WTC11 (cell line): ENCODE results near the gene ADCY3. TPM values are rescaled to one million over a fixed set of nuclear protein-coding genes. Genes with fewer than 3 reads are reported as not detected.

Experiments used
- ATAC-seq: fragments of 200-7000 bp; cut with Tn5 transposase; 2 replicates; pipeline ENCODE4 v1.10.0; 2021; ENCODE audit warnings: mild to moderate bottlenecking, moderate library complexity
- CTCF ChIA-PET: fragments of 300-600 bp; sonication (Branson Sonifier 250); formaldehyde crosslinking; loops from one replicate; lab custom pipeline; 2021; ENCODE audit warnings: antibody characterized with exemption; lab: Charles Lee
- POLR2A ChIA-PET: fragments of 350-600 bp; sonication (Branson Sonifier 250); formaldehyde crosslinking; loops from one replicate; lab custom pipeline; 2021; ENCODE audit warnings: antibody characterized with exemption; lab: Charles Lee
- DNase-seq: peaks from one replicate; pipeline ENCODE4 v3.0.0; 2021; ENCODE audit warnings: low spot score
- H3K27ac Mint-ChIP-seq: 2 replicates; pipeline ENCODE4 v1.8.0; 2021; ENCODE audit warnings: mixed read lengths
- H3K27me3 Mint-ChIP-seq: 2 replicates; pipeline ENCODE4 v1.8.0; 2021; ENCODE audit warnings: low read depth, mild to moderate bottlenecking, moderate library complexity, mixed read lengths
- H3K36me3 Mint-ChIP-seq: 2 replicates; pipeline ENCODE4 v1.8.0; 2021; ENCODE audit warnings: mixed read lengths
- H3K4me1 Mint-ChIP-seq: 2 replicates; pipeline ENCODE4 v1.8.0; 2022; ENCODE audit warnings: mixed read lengths
- H3K4me3 Mint-ChIP-seq: 2 replicates; pipeline ENCODE4 v1.8.0; 2021; ENCODE audit warnings: mild to moderate bottlenecking, moderate library complexity, mixed read lengths
- H3K9me3 Mint-ChIP-seq: 2 replicates; pipeline ENCODE4 v1.8.0; 2021; ENCODE audit warnings: mixed read lengths
- ATF3 ChIP-seq: sonication (generic); formaldehyde crosslinking; conservative IDR thresholded peaks from 2 replicates; pipeline ENCODE4 v1.8.1; 2022; ENCODE audit warnings: mild to moderate bottlenecking, missing genetic modification reagents
- E2F4 ChIP-seq: sonication (generic); formaldehyde crosslinking; IDR thresholded peaks from 2 replicates; pipeline ENCODE4 v1.8.1; 2022; ENCODE audit warnings: low read depth, mild to moderate bottlenecking, moderate library complexity, missing genetic modification reagents, borderline replicate concordance
- ELF4 ChIP-seq: sonication (generic); formaldehyde crosslinking; IDR thresholded peaks from 2 replicates; pipeline ENCODE4 v1.8.1; 2022; ENCODE audit warnings: low read depth, mild to moderate bottlenecking, moderate library complexity, missing genetic modification reagents
- ERG ChIP-seq: fragments of 250-450 bp; sonication (Bioruptor Pico); IDR thresholded peaks from 2 replicates; pipeline ENCODE4 v1.8.0; 2021; ENCODE audit warnings: mild to moderate bottlenecking
- GABPB1 ChIP-seq: sonication (generic); formaldehyde crosslinking; IDR thresholded peaks from 2 replicates; pipeline ENCODE4 v1.8.1; 2023; ENCODE audit warnings: mild to moderate bottlenecking, missing genetic modification reagents
- IRF2 ChIP-seq: sonication (generic); formaldehyde crosslinking; IDR thresholded peaks from 2 replicates; pipeline ENCODE4 v1.8.0; 2022; ENCODE audit warnings: low read depth, missing genetic modification reagents, borderline replicate concordance
- MXD4 ChIP-seq: fragments of 250-450 bp; sonication (Bioruptor Pico); IDR thresholded peaks from 2 replicates; pipeline ENCODE4 v1.8.0; 2021; ENCODE audit warnings: mild to moderate bottlenecking, moderate library complexity, borderline replicate concordance
- NFE2L1 ChIP-seq: sonication (generic); formaldehyde crosslinking; IDR thresholded peaks from 2 replicates; pipeline ENCODE4 v1.8.1; 2023; ENCODE audit warnings: missing genetic modification reagents
- SMAD4 ChIP-seq: sonication (generic); formaldehyde crosslinking; IDR thresholded peaks from 2 replicates; pipeline ENCODE4 v1.8.0; 2022; ENCODE audit warnings: mild to moderate bottlenecking, missing genetic modification reagents
- TP53 ChIP-seq: sonication (generic); formaldehyde crosslinking; IDR thresholded peaks from 2 replicates; pipeline ENCODE4 v1.8.1; 2023; ENCODE audit warnings: mild to moderate bottlenecking, missing genetic modification reagents
- ZNF416 ChIP-seq: fragments of 250-450 bp; sonication (Bioruptor Pico); IDR thresholded peaks from 2 replicates; pipeline ENCODE4 v1.9.0; 2021; ENCODE audit warnings: mild to moderate bottlenecking, inconsistent platforms
- total RNA-seq: library from RNA; stranded (reverse); gene quantifications from 3 replicates; pipeline ENCODE4 v1.2.3, GENCODE V29; 2021
- TF ChIP-seq, protein P1 (sequence below): sonication (generic); formaldehyde crosslinking; IDR thresholded peaks from 2 replicates; pipeline ENCODE4 v1.8.1; 2022; ENCODE audit warnings: mild to moderate bottlenecking, missing genetic modification reagents, moderate library complexity, borderline replicate concordance
- TF ChIP-seq, protein P2 (sequence below): sonication (generic); formaldehyde crosslinking; IDR thresholded peaks from 2 replicates; pipeline ENCODE4 v1.8.0; 2023; ENCODE audit warnings: missing genetic modification reagents
- TF ChIP-seq, protein P3 (sequence below): fragments of 250-450 bp; sonication (Bioruptor Pico); IDR thresholded peaks from 2 replicates; pipeline ENCODE4 v1.9.0; 2021; ENCODE audit warnings: mild to moderate bottlenecking, borderline replicate concordance
- TF ChIP-seq, protein P4 (sequence below): sonication (generic); formaldehyde crosslinking; IDR thresholded peaks from 2 replicates; pipeline ENCODE4 v1.8.0; 2023; ENCODE audit warnings: missing genetic modification reagents, mild to moderate bottlenecking, borderline replicate concordance
- TF ChIP-seq, protein P5 (sequence below): sonication (generic); formaldehyde crosslinking; IDR thresholded peaks from 2 replicates; pipeline ENCODE4 v1.8.0; 2023; ENCODE audit warnings: mild to moderate bottlenecking, missing genetic modification reagents

The ADCY3 gene
- total RNA-seq, 1 experiment from 2014 or later: 37.1 TPM

DNA sequence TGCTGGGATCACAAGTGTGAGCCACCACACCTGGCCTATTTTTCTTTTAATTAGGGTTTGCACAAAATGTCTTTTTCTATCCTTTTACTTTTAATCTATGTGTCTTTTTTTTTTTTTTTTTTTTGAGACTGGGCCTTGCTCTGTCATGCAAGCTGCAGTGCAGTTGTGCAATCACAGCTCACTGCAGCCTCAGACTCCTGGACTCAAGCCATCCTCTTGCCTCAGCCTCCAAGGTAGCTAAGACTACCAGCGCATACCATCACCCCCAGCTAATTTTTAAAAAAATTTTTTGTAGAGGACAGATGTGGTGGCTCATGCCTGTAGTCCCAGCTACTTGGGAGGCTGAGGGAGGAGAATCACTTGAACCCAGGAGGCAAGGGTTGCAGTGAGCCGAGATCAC lies 27.1 kb downstream of the ADCY3 start (continued):
- TF ChIP-seq ATF3 (CRISPR knock-in tag): no peak
- TF ChIP-seq E2F4: no peak
- TF ChIP-seq, protein P1, sequence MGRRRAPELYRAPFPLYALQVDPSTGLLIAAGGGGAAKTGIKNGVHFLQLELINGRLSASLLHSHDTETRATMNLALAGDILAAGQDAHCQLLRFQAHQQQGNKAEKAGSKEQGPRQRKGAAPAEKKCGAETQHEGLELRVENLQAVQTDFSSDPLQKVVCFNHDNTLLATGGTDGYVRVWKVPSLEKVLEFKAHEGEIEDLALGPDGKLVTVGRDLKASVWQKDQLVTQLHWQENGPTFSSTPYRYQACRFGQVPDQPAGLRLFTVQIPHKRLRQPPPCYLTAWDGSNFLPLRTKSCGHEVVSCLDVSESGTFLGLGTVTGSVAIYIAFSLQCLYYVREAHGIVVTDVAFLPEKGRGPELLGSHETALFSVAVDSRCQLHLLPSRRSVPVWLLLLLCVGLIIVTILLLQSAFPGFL (CRISPR knock-in tag): no peak
- TF ChIP-seq ERG (CRISPR knock-in tag): no peak
- TF ChIP-seq, protein P2, sequence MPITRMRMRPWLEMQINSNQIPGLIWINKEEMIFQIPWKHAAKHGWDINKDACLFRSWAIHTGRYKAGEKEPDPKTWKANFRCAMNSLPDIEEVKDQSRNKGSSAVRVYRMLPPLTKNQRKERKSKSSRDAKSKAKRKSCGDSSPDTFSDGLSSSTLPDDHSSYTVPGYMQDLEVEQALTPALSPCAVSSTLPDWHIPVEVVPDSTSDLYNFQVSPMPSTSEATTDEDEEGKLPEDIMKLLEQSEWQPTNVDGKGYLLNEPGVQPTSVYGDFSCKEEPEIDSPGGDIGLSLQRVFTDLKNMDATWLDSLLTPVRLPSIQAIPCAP (CRISPR knock-in tag): no peak
- TF ChIP-seq, protein P3, sequence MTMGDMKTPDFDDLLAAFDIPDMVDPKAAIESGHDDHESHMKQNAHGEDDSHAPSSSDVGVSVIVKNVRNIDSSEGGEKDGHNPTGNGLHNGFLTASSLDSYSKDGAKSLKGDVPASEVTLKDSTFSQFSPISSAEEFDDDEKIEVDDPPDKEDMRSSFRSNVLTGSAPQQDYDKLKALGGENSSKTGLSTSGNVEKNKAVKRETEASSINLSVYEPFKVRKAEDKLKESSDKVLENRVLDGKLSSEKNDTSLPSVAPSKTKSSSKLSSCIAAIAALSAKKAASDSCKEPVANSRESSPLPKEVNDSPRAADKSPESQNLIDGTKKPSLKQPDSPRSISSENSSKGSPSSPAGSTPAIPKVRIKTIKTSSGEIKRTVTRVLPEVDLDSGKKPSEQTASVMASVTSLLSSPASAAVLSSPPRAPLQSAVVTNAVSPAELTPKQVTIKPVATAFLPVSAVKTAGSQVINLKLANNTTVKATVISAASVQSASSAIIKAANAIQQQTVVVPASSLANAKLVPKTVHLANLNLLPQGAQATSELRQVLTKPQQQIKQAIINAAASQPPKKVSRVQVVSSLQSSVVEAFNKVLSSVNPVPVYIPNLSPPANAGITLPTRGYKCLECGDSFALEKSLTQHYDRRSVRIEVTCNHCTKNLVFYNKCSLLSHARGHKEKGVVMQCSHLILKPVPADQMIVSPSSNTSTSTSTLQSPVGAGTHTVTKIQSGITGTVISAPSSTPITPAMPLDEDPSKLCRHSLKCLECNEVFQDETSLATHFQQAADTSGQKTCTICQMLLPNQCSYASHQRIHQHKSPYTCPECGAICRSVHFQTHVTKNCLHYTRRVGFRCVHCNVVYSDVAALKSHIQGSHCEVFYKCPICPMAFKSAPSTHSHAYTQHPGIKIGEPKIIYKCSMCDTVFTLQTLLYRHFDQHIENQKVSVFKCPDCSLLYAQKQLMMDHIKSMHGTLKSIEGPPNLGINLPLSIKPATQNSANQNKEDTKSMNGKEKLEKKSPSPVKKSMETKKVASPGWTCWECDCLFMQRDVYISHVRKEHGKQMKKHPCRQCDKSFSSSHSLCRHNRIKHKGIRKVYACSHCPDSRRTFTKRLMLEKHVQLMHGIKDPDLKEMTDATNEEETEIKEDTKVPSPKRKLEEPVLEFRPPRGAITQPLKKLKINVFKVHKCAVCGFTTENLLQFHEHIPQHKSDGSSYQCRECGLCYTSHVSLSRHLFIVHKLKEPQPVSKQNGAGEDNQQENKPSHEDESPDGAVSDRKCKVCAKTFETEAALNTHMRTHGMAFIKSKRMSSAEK: no peak
- TF ChIP-seq, all 79 proteins: peak for 0

DNA sequence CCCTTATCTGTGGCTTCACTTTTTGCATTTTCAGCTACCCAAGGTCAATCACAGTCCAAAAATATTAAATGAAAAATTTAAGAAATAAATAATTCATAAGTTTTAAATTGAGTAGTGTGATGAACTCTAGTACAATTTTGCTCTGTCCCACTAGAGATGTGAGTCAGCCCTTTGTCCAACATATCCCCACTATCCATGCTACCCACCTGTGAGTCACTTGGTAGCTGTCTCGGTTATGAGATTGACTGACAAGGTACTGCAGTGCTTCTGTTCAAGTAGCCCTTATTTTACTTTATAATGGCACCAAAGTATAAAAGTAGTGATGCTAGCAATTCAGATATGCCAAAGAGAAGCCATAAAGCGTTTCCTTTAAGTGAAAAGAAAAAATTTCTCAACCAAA lies 28.8 kb downstream of the ADCY3 start:
- Mint-ChIP-seq H3K4me1 (peaks cover 8% of the 10 kb centered on the region), H3K9me3 (peaks cover 37% of the 10 kb centered on the region), H3K27ac (no peak overlapping the region), H3K36me3 (peaks cover 29% of the 10 kb centered on the region), H3K4me3 (no peak overlapping the region), H3K27me3 (peaks cover 2% of the 10 kb centered on the region; the same call in 1 of the 2 replicates)
- ATAC-seq (no peak), DNase-seq (no peak)
- POLR2A ChIA-PET: no interaction called here
- CTCF ChIA-PET: no interaction called here
- no peak for TF ChIP-seq GABPB1
- no peak for TF ChIP-seq IRF2 (CRISPR knock-in tag)
- TF ChIP-seq, protein P4, sequence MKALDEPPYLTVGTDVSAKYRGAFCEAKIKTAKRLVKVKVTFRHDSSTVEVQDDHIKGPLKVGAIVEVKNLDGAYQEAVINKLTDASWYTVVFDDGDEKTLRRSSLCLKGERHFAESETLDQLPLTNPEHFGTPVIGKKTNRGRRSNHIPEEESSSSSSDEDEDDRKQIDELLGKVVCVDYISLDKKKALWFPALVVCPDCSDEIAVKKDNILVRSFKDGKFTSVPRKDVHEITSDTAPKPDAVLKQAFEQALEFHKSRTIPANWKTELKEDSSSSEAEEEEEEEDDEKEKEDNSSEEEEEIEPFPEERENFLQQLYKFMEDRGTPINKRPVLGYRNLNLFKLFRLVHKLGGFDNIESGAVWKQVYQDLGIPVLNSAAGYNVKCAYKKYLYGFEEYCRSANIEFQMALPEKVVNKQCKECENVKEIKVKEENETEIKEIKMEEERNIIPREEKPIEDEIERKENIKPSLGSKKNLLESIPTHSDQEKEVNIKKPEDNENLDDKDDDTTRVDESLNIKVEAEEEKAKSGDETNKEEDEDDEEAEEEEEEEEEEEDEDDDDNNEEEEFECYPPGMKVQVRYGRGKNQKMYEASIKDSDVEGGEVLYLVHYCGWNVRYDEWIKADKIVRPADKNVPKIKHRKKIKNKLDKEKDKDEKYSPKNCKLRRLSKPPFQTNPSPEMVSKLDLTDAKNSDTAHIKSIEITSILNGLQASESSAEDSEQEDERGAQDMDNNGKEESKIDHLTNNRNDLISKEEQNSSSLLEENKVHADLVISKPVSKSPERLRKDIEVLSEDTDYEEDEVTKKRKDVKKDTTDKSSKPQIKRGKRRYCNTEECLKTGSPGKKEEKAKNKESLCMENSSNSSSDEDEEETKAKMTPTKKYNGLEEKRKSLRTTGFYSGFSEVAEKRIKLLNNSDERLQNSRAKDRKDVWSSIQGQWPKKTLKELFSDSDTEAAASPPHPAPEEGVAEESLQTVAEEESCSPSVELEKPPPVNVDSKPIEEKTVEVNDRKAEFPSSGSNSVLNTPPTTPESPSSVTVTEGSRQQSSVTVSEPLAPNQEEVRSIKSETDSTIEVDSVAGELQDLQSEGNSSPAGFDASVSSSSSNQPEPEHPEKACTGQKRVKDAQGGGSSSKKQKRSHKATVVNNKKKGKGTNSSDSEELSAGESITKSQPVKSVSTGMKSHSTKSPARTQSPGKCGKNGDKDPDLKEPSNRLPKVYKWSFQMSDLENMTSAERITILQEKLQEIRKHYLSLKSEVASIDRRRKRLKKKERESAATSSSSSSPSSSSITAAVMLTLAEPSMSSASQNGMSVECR (CRISPR knock-in tag): no peak
- no peak for TF ChIP-seq NFE2L1 (CRISPR knock-in tag)
- no peak for TF ChIP-seq ELF4 (CRISPR knock-in tag)
- TF ChIP-seq SMAD4 (CRISPR knock-in tag): no peak
- TF ChIP-seq MXD4 (CRISPR knock-in tag): no peak
- TF ChIP-seq, protein P5, sequence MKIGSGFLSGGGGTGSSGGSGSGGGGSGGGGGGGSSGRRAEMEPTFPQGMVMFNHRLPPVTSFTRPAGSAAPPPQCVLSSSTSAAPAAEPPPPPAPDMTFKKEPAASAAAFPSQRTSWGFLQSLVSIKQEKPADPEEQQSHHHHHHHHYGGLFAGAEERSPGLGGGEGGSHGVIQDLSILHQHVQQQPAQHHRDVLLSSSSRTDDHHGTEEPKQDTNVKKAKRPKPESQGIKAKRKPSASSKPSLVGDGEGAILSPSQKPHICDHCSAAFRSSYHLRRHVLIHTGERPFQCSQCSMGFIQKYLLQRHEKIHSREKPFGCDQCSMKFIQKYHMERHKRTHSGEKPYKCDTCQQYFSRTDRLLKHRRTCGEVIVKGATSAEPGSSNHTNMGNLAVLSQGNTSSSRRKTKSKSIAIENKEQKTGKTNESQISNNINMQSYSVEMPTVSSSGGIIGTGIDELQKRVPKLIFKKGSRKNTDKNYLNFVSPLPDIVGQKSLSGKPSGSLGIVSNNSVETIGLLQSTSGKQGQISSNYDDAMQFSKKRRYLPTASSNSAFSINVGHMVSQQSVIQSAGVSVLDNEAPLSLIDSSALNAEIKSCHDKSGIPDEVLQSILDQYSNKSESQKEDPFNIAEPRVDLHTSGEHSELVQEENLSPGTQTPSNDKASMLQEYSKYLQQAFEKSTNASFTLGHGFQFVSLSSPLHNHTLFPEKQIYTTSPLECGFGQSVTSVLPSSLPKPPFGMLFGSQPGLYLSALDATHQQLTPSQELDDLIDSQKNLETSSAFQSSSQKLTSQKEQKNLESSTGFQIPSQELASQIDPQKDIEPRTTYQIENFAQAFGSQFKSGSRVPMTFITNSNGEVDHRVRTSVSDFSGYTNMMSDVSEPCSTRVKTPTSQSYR (CRISPR knock-in tag): no peak
- TF ChIP-seq ZNF416: no peak
- TF ChIP-seq, protein P1 (CRISPR knock-in tag): no peak
- no peak for TF ChIP-seq TP53
